ENCODE results near the gene E2F4. TPM values are rescaled to one million over a fixed set of nuclear protein-coding genes. Genes with fewer than 3 reads are reported as not detected.

The E2F4 gene
- total RNA-seq, 1 experiment from 2014 or later = 74.5 TPM

GRCh38 chr16:67242138-67242730, 50.3 kb downstream of the E2F4 start:
- no peak for TF ChIP-seq POLR2AphosphoS5 (IDR thresholded peaks at IDR 0.05; ENCODE audit: low read depth, low read length)
- no peak for TF ChIP-seq CTCF (IDR thresholded peaks at IDR 0.05)
- TF ChIP-seq, protein P1, sequence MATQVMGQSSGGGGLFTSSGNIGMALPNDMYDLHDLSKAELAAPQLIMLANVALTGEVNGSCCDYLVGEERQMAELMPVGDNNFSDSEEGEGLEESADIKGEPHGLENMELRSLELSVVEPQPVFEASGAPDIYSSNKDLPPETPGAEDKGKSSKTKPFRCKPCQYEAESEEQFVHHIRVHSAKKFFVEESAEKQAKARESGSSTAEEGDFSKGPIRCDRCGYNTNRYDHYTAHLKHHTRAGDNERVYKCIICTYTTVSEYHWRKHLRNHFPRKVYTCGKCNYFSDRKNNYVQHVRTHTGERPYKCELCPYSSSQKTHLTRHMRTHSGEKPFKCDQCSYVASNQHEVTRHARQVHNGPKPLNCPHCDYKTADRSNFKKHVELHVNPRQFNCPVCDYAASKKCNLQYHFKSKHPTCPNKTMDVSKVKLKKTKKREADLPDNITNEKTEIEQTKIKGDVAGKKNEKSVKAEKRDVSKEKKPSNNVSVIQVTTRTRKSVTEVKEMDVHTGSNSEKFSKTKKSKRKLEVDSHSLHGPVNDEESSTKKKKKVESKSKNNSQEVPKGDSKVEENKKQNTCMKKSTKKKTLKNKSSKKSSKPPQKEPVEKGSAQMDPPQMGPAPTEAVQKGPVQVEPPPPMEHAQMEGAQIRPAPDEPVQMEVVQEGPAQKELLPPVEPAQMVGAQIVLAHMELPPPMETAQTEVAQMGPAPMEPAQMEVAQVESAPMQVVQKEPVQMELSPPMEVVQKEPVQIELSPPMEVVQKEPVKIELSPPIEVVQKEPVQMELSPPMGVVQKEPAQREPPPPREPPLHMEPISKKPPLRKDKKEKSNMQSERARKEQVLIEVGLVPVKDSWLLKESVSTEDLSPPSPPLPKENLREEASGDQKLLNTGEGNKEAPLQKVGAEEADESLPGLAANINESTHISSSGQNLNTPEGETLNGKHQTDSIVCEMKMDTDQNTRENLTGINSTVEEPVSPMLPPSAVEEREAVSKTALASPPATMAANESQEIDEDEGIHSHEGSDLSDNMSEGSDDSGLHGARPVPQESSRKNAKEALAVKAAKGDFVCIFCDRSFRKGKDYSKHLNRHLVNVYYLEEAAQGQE (IDR thresholded peaks at IDR 0.05; ENCODE audit: insufficient read depth in 1 of 2, low read depth in 2 of 2, low read length in 1 of 2) = no peak
- TF ChIP-seq TCF7L2 (IDR thresholded peaks at IDR 0.05; ENCODE audit: low read depth, low read length) = no peak
- no peak for TF ChIP-seq SIN3A (IDR thresholded peaks at IDR 0.05; ENCODE audit: borderline replicate concordance, insufficient read depth, low read depth, low read length)
- intact Hi-C loops (cut with micrococcal nuclease; ENCODE audit: unreplicated experiment) = no loop called here
- no TSS peak for BruUV-seq (replicated peaks)
- Histone ChIP-seq H3K4me3 (ENCODE audit: low read depth in 2 of 2, low read length in 2 of 2) (no peak overlapping the region), H3K4me1 (ENCODE audit: control insufficient read depth, insufficient read depth, low read length) (peaks cover 5% of the 10 kb centered on the region; the same call in 1 of the 2 replicates), H3K36me3 (ENCODE audit: control insufficient read depth, insufficient read depth, low read length) (no peaks in the 10 kb centered on the region; the same call in 1 of the 2 replicates), H3K27me3 (ENCODE audit: control insufficient read depth, insufficient read depth, low read length) (no peaks in the 10 kb centered on the region), H3K9me3 (ENCODE audit: control insufficient read depth, insufficient read depth, low read depth, low read length) (no peaks in the 10 kb centered on the region), H3K27ac (ENCODE audit: low read length) (no peak overlapping the region)
- POLR2A ChIA-PET = no interaction called here
- in situ Hi-C loops (cut with HindIII; ENCODE audit: low pct_unique_long_range_greater_than_20kb, low sequenced_read_pairs) = no loop called here
- no peak for DNase-seq (ENCODE audit: low read depth, low spot score)
- ATAC-seq = no peak
- CTCF ChIA-PET = no interaction called here

- POLR2A ChIA-PET = no interaction called here
- no peaks in the 10 kb centered on the region for H3K27me3 ChIP-seq (ENCODE audit: control insufficient read depth, insufficient read depth, low read length)
- DNase-seq (ENCODE audit: low read depth, low spot score) (no peak), ATAC-seq (no peak)
- no peak for TF ChIP-seq POLR2AphosphoS5 (IDR thresholded peaks at IDR 0.05; ENCODE audit: low read depth, low read length)
- TF ChIP-seq, protein P1 (IDR thresholded peaks at IDR 0.05; ENCODE audit: insufficient read depth in 1 of 2, low read depth in 2 of 2, low read length in 1 of 2) = no peak
- TF ChIP-seq TCF7L2 (IDR thresholded peaks at IDR 0.05; ENCODE audit: low read depth, low read length) = no peak
- no peak for TF ChIP-seq CTCF (IDR thresholded peaks at IDR 0.05)
- no peak for TF ChIP-seq SIN3A (IDR thresholded peaks at IDR 0.05; ENCODE audit: borderline replicate concordance, insufficient read depth, low read depth, low read length)
- H3K36me3 ChIP-seq (ENCODE audit: control insufficient read depth, insufficient read depth, low read length) = no peaks in the 10 kb centered on the region; the same call in 1 of the 2 replicates
- no peak overlapping the region for H3K27ac ChIP-seq (ENCODE audit: low read length)
- CTCF ChIA-PET = no interaction called here
- in situ Hi-C loops (cut with HindIII; ENCODE audit: low pct_unique_long_range_greater_than_20kb, low sequenced_read_pairs) (no loop called here), intact Hi-C loops (cut with micrococcal nuclease; ENCODE audit: unreplicated experiment) (no loop called here)
- no peaks in the 10 kb centered on the region for H3K9me3 ChIP-seq (ENCODE audit: control insufficient read depth, insufficient read depth, low read depth, low read length)
- H3K4me3 ChIP-seq (ENCODE audit: low read depth in 2 of 2, low read length in 2 of 2) = no peak overlapping the region
- no TSS peak for BruUV-seq (replicated peaks)
- H3K4me1 ChIP-seq (ENCODE audit: control insufficient read depth, insufficient read depth, low read length) = peaks cover 12% of the 10 kb centered on the region
Observed at GRCh38 chr16:67243481-67243880, 51.5 kb downstream of the E2F4 start.

Data from Panc1 (cell line).